Measurements from ENCODE around the gene PSMF1. TPM values are rescaled to one million over a fixed set of nuclear protein-coding genes. Genes with fewer than 3 reads are reported as not detected.
"Not testable (repeated sequence)": the region's sequence is repeated elsewhere in the genome, so short reads cannot be mapped to it uniquely, and the experiment has no call there.

Gene PSMF1
- total RNA-seq, 1 experiment from 2014 or later = 26.3 TPM

DNA sequence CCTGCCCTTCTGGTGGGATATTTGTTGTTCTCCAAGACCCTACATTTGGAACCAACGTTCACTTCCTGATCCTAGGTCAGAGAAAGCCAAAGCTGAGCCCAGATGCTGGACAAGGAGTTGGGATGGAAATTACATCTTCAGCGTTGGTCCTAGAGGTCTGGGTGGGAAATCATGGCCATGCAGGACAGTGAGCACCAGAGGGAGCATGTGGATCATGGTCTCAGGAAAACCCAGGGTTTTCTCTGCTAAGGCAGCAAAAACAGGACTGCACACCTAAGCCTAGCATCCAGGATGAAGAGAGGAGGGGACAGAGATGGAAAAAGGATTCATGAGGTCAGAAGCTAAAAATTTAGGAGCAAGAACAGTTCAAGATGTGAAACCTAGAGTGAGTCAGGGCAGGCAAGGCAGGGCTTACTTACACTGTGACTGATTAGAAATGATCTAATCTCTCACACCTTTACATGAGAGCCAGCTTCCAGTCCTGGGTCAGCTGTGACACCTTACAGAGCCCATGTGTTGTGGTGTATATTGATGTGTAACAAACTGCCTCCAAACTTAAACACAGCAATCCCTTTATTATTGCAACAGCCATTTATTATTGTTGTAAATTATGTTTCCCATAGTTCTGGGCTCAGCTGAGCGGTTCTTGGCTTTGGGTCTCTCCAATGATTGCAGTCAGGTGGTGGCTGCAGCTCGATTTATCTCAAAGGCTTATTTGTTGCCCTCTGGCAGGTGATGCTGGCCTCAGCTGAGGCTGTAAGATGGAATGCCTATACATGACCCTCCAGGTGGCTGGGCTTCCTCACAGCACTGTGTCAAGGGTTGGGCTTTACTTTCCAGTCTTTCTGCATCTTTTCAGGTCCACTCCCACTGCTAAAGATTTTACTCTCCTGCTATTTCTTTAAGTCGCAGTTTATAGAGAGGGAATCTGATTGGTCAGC lies 91.3 kb downstream of the PSMF1 start:
- no peaks in the 10 kb centered on the region for H3K9me3 ChIP-seq (ENCODE audit: low read length)
- H3K4me1 ChIP-seq (ENCODE audit: low read length) = no peaks in the 10 kb centered on the region
- H3K4me3 ChIP-seq (ENCODE audit: low read length) = no peak overlapping the region
- DNase-seq = no peak
- no peaks in the 10 kb centered on the region for H4K20me1 ChIP-seq (ENCODE audit: insufficient read depth, low read depth, low read length)
- H3K9me2 ChIP-seq (replicated peaks; ENCODE audit: insufficient read depth, low read length) = no peaks in the 10 kb centered on the region
- no peak overlapping the region for H3K27ac ChIP-seq (ENCODE audit: low read length)
- H2AFZ ChIP-seq (ENCODE audit: low read length) = no peak overlapping the region
- H3K36me3 ChIP-seq (ENCODE audit: insufficient read depth, low read length) = no peaks in the 10 kb centered on the region
- H3K4me2 ChIP-seq (ENCODE audit: low read depth, low read length, poor library complexity, severe bottlenecking) = no peak overlapping the region
- H3K27me3 ChIP-seq (ENCODE audit: low read length) = no peaks in the 10 kb centered on the region
- H3K79me2 ChIP-seq (ENCODE audit: low read length) = no peaks in the 10 kb centered on the region
- no peak overlapping the region for H3K9ac ChIP-seq (ENCODE audit: low read length)

DNA sequence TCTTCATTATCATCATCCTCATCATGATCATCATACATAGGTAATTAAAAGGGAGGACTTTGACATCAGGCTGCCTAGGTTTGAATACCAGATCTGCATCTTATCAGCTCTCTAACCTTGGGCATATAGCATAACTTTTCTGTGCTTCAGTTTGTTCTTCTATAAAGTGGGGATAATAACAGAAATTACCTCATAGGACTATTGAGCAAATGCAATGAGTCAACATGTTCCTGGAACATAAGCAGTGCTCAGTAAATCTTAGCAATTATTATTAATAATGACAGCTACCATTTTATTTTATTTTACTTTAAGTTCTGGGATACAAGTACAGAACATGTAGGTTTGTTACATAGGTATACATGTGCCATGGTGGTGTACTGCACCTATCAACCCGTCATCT lies 92.1 kb downstream of the PSMF1 start:
- no peak overlapping the region for H3K9ac ChIP-seq (ENCODE audit: low read length)
- H3K36me3 ChIP-seq (ENCODE audit: insufficient read depth, low read length) = no peaks in the 10 kb centered on the region
- H3K9me3 ChIP-seq (ENCODE audit: low read length) = no peaks in the 10 kb centered on the region
- no peaks in the 10 kb centered on the region for H4K20me1 ChIP-seq (ENCODE audit: insufficient read depth, low read depth, low read length)
- DNase-seq = no peak
- H3K4me1 ChIP-seq (ENCODE audit: low read length) = no peaks in the 10 kb centered on the region
- H3K27ac ChIP-seq (ENCODE audit: low read length) = no peak overlapping the region
- no peak overlapping the region for H3K4me2 ChIP-seq (ENCODE audit: low read depth, low read length, poor library complexity, severe bottlenecking)
- no peak overlapping the region for H3K4me3 ChIP-seq (ENCODE audit: low read length)
- H2AFZ ChIP-seq (ENCODE audit: low read length) = no peak overlapping the region
- no peaks in the 10 kb centered on the region for H3K79me2 ChIP-seq (ENCODE audit: low read length)
- no peaks in the 10 kb centered on the region for H3K9me2 ChIP-seq (replicated peaks; ENCODE audit: insufficient read depth, low read length)
- H3K27me3 ChIP-seq (ENCODE audit: low read length) = no peaks in the 10 kb centered on the region

DNA sequence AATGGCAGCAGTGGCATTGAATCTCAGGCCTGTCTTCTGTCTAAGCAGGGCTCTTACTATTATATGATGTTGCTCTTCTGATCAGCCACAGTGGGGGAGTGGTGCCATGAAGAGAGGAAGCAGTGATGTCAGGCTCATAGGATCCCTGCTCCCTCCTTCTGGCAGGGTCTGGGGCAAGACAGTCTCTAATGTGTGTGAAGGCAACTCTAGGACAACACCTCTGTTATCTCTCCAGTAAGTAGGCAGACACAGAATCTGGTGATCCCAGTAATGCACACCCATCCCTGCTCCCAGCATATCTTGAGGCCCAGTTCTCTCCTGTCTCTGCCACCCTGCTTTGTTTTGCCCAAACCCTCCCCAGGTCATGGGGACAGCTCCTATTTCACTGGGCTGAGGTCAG lies 93.6 kb downstream of the PSMF1 start:
- H2AFZ ChIP-seq (ENCODE audit: low read length) = no peak overlapping the region
- no peaks in the 10 kb centered on the region for H3K79me2 ChIP-seq (ENCODE audit: low read length)
- no peak overlapping the region for H3K27ac ChIP-seq (ENCODE audit: low read length)
- H3K4me2 ChIP-seq (ENCODE audit: low read depth, low read length, poor library complexity, severe bottlenecking) = no peak overlapping the region
- no peaks in the 10 kb centered on the region for H3K9me3 ChIP-seq (ENCODE audit: low read length)
- H3K9me2 ChIP-seq (replicated peaks; ENCODE audit: insufficient read depth, low read length) = no peaks in the 10 kb centered on the region
- no peak overlapping the region for H3K9ac ChIP-seq (ENCODE audit: low read length)
- no peaks in the 10 kb centered on the region for H3K36me3 ChIP-seq (ENCODE audit: insufficient read depth, low read length)
- no peaks in the 10 kb centered on the region for H3K27me3 ChIP-seq (ENCODE audit: low read length)
- H4K20me1 ChIP-seq (ENCODE audit: insufficient read depth, low read depth, low read length) = no peaks in the 10 kb centered on the region
- no peak for DNase-seq
- no peak overlapping the region for H3K4me3 ChIP-seq (ENCODE audit: low read length)
- H3K4me1 ChIP-seq (ENCODE audit: low read length) = no peaks in the 10 kb centered on the region

- no peak overlapping the region for H3K27ac ChIP-seq (ENCODE audit: low read length)
- no peaks in the 10 kb centered on the region for H3K79me2 ChIP-seq (ENCODE audit: low read length)
- no peak overlapping the region for H3K9ac ChIP-seq (ENCODE audit: low read length)
- H3K4me2 ChIP-seq (ENCODE audit: low read depth, low read length, poor library complexity, severe bottlenecking) = no peak overlapping the region
- no peaks in the 10 kb centered on the region for H3K9me3 ChIP-seq (ENCODE audit: low read length)
- H2AFZ ChIP-seq (ENCODE audit: low read length) = no peak overlapping the region
- H3K4me3 ChIP-seq (ENCODE audit: low read length) = no peak overlapping the region
- no peaks in the 10 kb centered on the region for H3K36me3 ChIP-seq (ENCODE audit: insufficient read depth, low read length)
- no peaks in the 10 kb centered on the region for H4K20me1 ChIP-seq (ENCODE audit: insufficient read depth, low read depth, low read length)
- peak; percentile 75 for DNase-seq
- no peaks in the 10 kb centered on the region for H3K4me1 ChIP-seq (ENCODE audit: low read length)
- H3K9me2 ChIP-seq (replicated peaks; ENCODE audit: insufficient read depth, low read length) = no peaks in the 10 kb centered on the region
- H3K27me3 ChIP-seq (ENCODE audit: low read length) = no peaks in the 10 kb centered on the region
These were observed 94.4 kb downstream of the PSMF1 start for GRCh38 chr20:1212607-1213396.

DNA sequence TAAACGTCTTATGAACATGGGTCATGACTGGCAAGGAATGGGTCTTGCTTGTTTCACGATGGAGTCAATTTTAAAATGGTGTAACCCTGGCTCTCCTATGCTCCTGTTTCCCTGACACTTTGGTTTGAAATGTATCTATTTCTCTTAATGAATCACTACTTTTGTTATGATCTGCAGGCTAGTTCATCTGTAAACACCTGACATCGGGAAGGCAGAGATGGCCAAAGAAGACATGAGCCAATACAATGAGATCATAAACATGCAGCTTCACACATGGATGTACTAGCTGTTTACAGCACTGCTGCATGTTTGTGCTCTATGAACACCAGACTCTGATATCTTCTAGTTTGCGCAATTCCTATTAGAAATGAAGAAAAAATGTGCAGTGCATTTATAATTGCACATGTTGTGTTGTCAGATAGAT lies 96.4 kb downstream of the PSMF1 start:
- no peaks in the 10 kb centered on the region for H3K9me2 ChIP-seq (replicated peaks; ENCODE audit: insufficient read depth, low read length)
- no peak overlapping the region for H3K9ac ChIP-seq (ENCODE audit: low read length)
- H3K4me3 ChIP-seq (ENCODE audit: low read length) = no peak overlapping the region
- DNase-seq = no peak
- no peaks in the 10 kb centered on the region for H3K36me3 ChIP-seq (ENCODE audit: insufficient read depth, low read length)
- H3K4me1 ChIP-seq (ENCODE audit: low read length) = no peaks in the 10 kb centered on the region
- H3K9me3 ChIP-seq (ENCODE audit: low read length) = no peaks in the 10 kb centered on the region
- H3K27me3 ChIP-seq (ENCODE audit: low read length) = no peaks in the 10 kb centered on the region
- no peaks in the 10 kb centered on the region for H4K20me1 ChIP-seq (ENCODE audit: insufficient read depth, low read depth, low read length)
- no peak overlapping the region for H3K27ac ChIP-seq (ENCODE audit: low read length)
- H2AFZ ChIP-seq (ENCODE audit: low read length) = no peak overlapping the region
- H3K79me2 ChIP-seq (ENCODE audit: low read length) = no peaks in the 10 kb centered on the region
- no peak overlapping the region for H3K4me2 ChIP-seq (ENCODE audit: low read depth, low read length, poor library complexity, severe bottlenecking)

DNA sequence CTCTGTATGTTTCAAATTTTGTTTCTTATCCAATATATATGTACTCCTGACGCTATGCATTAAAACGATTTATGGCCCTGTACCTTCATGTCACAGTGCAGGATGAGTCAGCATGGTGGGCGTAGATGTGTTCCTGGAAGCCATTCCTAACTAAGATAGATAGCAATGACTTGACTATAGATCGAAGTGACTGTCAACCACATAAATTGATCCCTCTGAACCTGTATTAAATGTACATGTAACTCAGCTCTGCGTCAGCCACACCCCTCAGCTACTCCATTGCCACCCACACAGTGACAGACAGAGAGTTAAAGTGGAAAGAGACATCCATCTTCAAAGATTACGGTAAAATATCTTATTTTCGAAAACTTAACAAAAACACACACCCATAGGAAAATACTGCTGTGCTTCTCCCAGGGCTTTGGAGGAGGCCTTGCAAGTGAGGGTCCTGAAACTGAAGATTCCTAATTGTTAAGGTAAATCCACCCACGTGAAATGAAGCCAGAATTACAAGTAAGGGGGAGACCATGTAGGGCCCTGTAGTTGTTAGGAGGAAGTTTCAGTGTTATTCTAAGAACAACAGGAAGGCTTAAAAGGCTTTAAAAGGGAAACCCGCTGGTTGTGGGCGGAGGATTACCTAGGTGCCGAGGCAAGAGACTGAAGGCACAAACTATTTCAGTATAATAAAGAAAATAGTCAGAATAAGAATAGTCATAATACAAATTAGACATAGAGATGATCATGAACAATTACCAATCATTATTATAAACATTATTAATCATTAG lies 97.2 kb downstream of the PSMF1 start:
- no peaks in the 10 kb centered on the region for H3K36me3 ChIP-seq (ENCODE audit: insufficient read depth, low read length)
- no peak overlapping the region for H2AFZ ChIP-seq (ENCODE audit: low read length)
- no peak overlapping the region for H3K27ac ChIP-seq (ENCODE audit: low read length)
- no peaks in the 10 kb centered on the region for H3K79me2 ChIP-seq (ENCODE audit: low read length)
- no peak overlapping the region for H3K4me3 ChIP-seq (ENCODE audit: low read length)
- no peaks in the 10 kb centered on the region for H3K9me3 ChIP-seq (ENCODE audit: low read length)
- H3K9ac ChIP-seq (ENCODE audit: low read length) = no peak overlapping the region
- DNase-seq = no peak
- no peaks in the 10 kb centered on the region for H4K20me1 ChIP-seq (ENCODE audit: insufficient read depth, low read depth, low read length)
- H3K27me3 ChIP-seq (ENCODE audit: low read length) = no peaks in the 10 kb centered on the region
- no peaks in the 10 kb centered on the region for H3K4me1 ChIP-seq (ENCODE audit: low read length)
- H3K9me2 ChIP-seq (replicated peaks; ENCODE audit: insufficient read depth, low read length) = no peaks in the 10 kb centered on the region
- H3K4me2 ChIP-seq (ENCODE audit: low read depth, low read length, poor library complexity, severe bottlenecking) = no peak overlapping the region

GRCh38 chr20:1216527-1217427 lies 98.4 kb downstream of the PSMF1 start:
- H3K4me2 ChIP-seq (ENCODE audit: low read depth, low read length, poor library complexity, severe bottlenecking); H3K27ac ChIP-seq (ENCODE audit: low read length); H3K79me2 ChIP-seq (ENCODE audit: low read length); H2AFZ ChIP-seq (ENCODE audit: low read length); H3K4me1 ChIP-seq (ENCODE audit: low read length); DNase-seq; H3K4me3 ChIP-seq (ENCODE audit: low read length); H3K9me3 ChIP-seq (ENCODE audit: low read length); H3K36me3 ChIP-seq (ENCODE audit: insufficient read depth, low read length); H4K20me1 ChIP-seq (ENCODE audit: insufficient read depth, low read depth, low read length); H3K9me2 ChIP-seq (replicated peaks; ENCODE audit: insufficient read depth, low read length); H3K9ac ChIP-seq (ENCODE audit: low read length); H3K27me3 ChIP-seq (ENCODE audit: low read length): not testable (repeated sequence)
